HL-60/S4 treated with phorbol 12-myristate 13-acetate at 8.2 ng/mL for 4 days and 3 days (cell line): ENCODE data around the gene IFNG-AS1.

ENCODE experiments used
- in situ Hi-C: fragments of 300-500 bp; cut with MboI; formaldehyde crosslinking; loops from 2 replicates; pipeline ENCODE4 v1.15.0; 2022; ENCODE audit warnings: low sequenced_read_pairs

IFNG-AS1 gene

GRCh38 chr12:68031881-68032739, 42.9 kb downstream of the IFNG-AS1 start:
- in situ Hi-C loops = no loop called here

DNA sequence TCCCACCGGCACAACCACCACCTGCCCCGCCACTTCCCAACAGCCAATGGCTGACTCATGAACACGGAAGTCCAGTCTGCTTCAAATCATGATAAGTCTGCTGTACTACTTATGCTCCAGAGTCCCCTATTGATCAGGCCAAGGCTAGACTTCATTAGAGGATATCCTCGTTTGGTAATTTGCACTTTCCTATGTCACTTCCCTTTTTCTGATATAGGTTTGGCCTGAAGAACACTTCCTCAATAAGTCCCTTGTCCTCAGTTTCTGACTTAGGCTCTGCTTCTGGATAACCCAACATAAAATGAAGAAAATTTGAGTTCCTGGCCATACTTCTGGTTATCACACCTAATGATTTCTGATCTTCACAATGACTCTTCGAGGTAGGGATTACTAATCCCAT, 45.3 kb downstream of the IFNG-AS1 start:
- in situ Hi-C loops = no loop called here

DNA sequence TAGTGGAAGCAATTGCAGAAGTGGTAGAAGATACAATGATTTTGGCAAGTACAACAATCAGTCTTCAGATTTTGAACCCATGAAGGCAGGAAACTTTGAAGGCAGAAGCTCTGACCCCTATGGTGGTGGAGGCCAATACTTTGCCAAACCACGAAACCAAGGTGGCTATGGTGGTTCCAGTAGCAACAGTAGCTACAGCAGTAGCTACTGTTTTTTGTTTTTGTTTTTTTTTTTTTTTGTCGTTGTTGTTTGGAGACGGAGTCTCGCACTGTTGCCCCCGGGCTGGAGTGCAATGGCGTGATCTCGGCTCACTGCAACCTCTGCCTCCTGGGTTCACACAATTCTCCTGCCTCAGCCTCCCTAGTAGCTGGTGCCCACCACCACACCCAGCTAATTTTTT, 47.4 kb downstream of the IFNG-AS1 start:
- in situ Hi-C loops = no loop called here

GRCh38 chr12:68037616-68038255, 48.5 kb downstream of the IFNG-AS1 start:
- in situ Hi-C loops = no loop called here

DNA sequence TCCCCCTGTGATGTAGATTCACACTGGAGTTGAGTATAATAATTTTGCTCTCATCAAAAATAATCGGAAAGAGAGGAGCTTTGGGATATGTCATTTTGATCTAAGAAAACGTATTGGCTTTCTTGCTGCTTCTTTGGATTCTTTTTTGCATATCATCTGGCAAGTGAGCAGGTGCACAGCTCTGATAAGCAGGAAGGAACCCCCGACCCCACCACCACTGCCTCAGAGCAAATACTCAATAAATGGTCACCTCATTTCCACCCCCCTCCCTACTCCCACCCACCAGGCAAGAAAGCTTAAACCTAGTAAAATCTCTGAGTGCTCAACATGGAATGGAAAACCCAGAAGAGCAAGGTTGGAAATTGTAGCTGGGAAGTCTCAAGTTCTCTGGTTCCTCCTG, 49.4 kb downstream of the IFNG-AS1 start:
- in situ Hi-C loops = no loop called here

DNA sequence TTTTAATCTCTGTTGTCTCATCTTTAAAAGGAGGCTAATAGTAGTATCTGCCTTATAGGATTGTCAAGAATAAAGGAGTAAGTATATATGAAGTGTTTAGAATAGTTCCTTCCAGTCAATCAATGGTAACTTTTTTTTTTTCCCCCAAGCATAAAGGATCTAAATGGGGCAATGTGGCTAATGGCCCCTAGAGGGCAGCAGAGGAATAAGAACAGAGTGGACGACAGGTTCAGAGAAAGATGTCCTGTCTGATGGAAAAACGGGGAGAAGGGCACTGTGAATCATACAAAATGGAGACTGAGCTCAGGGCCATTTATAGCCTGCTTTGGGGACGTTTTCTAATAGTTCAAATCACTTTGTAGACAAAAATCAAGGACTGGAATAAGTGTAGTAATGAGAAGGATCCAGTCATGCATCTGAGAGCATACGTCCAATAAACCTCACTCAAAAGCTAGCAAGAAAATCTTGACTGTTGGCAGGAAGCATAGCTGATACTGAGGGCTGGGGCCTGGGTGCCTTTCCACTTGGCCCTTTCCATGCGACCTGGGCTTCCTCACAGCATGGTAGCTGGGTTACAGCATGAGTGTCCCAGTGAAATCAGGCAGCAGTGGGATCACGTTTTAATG, 51.3 kb downstream of the IFNG-AS1 start:
- in situ Hi-C loops = no loop called here

DNA sequence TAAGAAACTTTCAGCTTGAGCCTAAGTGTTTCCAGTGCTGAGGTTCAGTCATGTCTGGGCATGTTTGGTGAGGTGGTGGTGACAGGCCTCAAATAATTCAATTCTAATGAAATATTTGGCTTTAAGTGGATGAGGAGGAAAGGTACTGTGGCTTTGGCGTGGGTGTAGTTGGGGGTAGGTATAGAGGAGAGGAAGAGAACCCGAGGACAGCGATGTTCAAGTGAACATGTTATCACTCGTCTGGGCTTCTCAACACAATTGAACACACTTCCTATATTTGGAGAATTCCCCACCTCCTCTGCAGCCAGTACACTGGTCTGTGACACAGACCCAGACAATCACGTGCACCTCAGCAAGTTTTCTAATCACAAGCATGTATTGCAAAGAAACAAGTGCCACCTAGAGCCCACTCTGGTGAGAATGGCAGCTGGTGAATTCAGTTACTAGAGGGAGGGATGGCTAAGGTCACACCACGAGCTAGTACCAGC, 53.0 kb downstream of the IFNG-AS1 start:
- in situ Hi-C loops = no loop called here

GRCh38 chr12:68043435-68043834, 54.2 kb downstream of the IFNG-AS1 start:
- in situ Hi-C loops = no loop called here

GRCh38 chr12:68048648-68049297, 59.5 kb downstream of the IFNG-AS1 start:
- in situ Hi-C loops = no loop called here

- in situ Hi-C loops = no loop called here
Measured at GRCh38 chr12:68056300-68056699, 67.1 kb downstream of the IFNG-AS1 start.

- in situ Hi-C loops = no loop called here
Measured at GRCh38 chr12:68063900-68064590, 74.8 kb downstream of the IFNG-AS1 start.

DNA sequence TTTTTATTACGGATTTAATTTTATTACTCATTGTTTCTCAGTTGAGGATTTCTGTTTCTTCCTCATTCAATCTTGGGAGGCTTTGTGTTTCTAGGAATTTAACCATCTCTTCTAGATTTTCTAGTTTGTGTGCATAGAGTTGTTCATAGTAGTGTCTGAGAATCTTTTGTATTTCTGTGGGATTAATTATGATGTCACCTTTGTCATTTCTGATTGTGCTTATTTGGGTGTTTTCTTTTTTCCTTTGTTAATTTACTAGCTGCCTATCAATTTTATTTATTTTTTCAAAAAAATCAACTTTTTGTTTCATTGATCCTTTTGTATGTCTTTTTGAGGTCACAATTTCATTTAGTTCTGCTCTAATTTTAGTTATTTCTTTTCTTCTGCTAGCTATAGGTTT, 75.9 kb downstream of the IFNG-AS1 start:
- in situ Hi-C loops = no loop called here

GRCh38 chr12:68065687-68066086, 76.4 kb downstream of the IFNG-AS1 start:
- in situ Hi-C loops = no loop called here

DNA sequence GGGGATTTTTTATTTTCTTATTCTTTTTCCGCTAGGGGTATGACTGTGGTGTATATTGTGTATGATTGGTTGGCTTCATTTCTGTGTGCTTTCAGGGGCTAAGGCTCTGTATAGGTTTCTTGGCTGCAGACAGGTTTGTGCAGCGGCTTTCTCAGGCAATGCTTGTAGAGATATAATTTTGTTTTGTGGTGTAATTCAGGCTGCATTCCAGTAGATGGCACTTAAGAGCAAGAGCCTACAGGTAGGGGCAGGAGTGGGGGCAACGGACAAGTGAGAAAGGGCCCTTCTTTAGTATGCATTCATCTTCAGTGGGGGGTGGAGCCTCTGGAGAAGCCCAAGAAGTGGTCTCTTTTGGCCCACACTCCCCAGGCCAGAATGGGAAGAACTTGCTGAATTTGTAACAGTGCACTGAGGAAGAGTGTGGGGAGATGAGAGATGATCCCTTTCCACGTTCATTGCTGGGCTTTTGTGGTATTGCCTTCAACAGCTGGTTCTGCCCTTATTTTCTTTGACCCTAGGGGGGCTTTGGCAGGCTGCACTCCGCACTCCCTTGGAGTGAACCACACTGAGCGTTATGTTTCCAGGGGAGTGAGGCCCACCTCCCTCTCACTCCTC, 78.6 kb downstream of the IFNG-AS1 start:
- in situ Hi-C loops = no loop called here

GRCh38 chr12:68069275-68069674, 80.0 kb downstream of the IFNG-AS1 start:
- in situ Hi-C loops = no loop called here
